GM18868 (cell line): ENCODE data around the gene TMEM129.

ENCODE experiments used
- ATAC-seq: cut with Tn5 transposase; IDR thresholded peaks from one replicate; pipeline ENCODE4 v1.9.1; 2021; ENCODE audit warnings: mild to moderate bottlenecking, moderate library complexity; ENCODE audit not compliant: unreplicated experiment

The TMEM129 gene

GRCh38 chr4:1721666-1722550 is 785 bp upstream of the TMEM129 start:
- ATAC-seq = peak; percentile 1

DNA sequence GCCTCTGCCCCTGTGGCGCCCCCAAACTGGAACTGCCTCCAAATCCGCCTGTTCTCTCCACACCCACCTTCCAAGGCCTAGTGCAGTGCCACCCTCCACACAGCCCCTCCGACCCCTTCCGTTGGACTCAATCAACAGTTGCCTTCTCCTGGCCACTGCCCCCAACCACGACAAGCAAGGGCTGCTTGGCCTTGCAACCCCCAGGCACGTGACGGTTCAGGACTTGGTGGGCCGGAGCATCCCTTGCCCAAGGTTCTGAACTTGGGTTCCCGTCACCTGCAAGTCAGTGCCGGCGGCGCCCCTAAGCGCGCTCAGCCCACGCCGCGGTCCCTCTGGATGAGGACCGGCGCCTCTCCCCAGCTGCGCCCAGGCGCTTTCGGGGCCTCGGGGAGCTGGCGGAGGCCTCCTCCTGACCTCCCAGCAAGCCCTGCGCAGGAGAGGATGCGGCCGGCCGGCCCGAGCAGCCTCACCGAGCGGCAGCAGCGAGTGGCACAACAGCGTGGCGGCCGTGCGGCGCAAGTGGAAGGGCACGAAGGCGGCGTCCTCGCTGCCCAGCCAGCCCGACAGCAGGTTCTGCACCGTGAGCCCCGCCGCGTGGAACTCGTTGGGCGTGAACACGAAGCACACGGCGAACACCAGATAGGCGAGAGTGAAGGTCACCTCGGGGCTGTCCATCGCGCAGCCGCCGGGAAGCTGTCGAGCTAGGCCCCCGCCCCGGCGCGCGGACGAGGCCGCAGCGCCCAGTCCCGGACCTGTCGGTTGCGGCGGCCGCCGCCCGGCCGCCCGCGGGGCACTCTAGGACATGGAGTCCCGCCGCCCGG is 750 bp downstream of the TMEM129 start:
- peak; percentile 8 for ATAC-seq

- ATAC-seq = no peak
Measured at GRCh38 chr4:1718095-1718850, 2.9 kb downstream of the TMEM129 start.

- ATAC-seq = no peak
Measured at GRCh38 chr4:1717129-1718094, 3.7 kb downstream of the TMEM129 start.

- ATAC-seq = no peak
Measured at GRCh38 chr4:1716065-1716945, 4.8 kb downstream of the TMEM129 start.

DNA sequence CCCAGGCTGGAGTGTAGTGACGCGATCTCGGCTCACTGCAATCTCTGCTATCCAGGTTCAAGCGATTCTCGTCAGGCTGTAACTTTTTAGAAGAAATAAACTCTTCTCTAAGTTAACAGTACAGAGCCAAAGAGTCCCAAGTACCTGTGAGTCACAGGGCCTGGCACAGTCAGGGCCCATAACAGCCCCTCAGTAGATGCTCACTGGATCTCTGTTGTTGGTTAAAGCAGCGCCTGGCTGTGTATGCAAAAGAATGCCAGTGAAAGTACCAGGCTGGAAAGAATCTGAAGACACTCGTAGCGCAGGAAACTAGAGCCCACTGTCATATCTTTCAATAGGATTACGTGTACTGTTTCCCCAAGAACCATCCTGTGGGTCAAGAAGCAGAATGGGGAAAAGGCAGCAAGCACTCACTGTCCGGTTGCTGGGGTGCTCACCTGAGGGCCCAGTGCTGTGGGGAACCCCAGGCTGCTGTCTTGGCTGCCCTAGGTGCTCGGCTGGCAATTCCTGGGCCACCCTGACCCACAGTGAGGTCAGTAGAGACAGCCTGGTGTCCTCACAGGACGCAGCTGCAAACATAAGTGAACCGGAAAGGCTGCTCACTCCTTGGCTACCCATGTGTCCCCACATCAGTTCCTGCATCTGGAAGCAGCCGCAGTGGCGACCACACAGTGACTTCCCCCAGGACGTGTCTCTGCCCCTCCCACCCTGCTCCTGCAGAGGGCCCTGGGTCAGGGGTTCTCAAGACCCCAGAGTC is 5.9 kb downstream of the TMEM129 start:
- ATAC-seq = no peak

GRCh38 chr4:1714303-1715001 is 6.7 kb downstream of the TMEM129 start:
- ATAC-seq = no peak

- peak; percentile 2 for ATAC-seq
Measured at GRCh38 chr4:1713003-1713851, 7.9 kb downstream of the TMEM129 start.

DNA sequence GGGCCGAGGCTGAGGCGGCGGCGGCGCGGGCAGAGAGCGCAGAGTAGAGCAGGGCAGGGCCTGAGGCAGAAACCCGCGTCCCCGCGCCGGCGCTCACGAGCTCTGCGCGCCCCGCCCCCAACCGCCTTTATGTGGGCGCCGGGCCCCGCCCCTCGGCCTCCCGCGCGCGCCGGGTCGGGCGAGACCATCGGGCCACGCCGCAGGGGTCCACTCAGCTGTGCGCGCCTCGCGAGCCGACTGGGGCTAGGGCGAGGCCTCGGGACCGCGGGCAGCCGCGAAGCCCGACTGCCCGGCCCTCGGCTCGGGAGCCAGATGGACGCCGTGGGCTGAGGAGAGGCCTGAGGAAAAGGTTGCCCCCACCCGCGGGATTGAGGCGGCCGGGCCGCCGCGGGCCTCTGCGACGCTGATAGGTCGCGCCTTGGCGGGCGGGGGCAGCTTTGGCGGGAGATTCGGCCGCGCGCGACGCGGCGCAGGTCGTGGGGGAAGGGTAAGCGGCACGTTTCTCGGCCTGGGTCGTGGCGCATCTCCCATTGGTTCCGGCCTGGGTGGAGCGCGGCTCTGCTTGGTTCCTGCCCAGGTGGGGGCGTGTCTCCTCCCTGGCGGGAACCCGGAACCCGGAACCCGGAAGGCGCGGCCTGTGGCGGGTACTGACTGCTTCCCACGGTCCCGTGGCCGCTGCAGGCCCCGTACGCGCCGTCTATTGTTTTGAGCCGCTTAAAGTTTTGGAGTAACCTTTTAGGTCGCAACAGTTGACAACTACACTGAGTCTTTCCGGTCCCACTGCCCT is 8.7 kb downstream of the TMEM129 start, which contains the start of gene SLBP:
Gene SLBP (minus strand): TSS at position 104 of the 787 bp plus-strand sequence. CDS start 131 bp downstream, outside the sequence.
- peak; percentile 79 for ATAC-seq

DNA sequence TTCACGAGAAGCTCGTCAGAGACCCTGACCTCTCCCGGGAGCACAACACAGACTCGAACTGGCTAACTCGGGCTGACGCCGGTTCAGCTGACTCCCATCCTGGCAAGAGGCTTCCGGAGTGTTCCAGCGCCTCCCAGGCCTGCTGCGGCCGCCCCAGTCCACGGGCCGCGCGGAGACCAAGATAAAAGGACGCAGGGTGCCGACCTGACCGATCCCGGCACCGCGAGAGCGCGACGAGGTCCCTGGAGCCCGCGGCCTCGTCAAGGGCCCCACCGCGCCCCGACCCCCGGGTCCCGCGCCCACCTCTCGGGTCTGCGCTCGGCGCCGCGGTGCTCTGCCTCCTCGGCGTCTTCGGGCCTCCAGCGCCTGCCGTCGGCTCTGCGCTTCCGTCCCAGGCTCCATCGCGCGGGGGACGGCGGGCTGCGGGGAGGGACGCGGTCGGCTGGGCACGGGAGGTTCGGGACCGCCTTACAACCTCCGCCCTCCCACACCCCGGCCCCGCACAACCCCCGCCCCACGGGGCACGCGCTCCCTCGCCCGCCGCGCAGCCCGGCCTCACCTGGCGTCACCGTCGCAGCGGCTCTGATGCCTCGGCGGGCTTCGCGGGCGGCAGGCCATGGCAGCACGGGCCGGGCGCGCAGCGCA is 9.4 kb downstream of the TMEM129 start:
- peak; percentile 6 for ATAC-seq

DNA sequence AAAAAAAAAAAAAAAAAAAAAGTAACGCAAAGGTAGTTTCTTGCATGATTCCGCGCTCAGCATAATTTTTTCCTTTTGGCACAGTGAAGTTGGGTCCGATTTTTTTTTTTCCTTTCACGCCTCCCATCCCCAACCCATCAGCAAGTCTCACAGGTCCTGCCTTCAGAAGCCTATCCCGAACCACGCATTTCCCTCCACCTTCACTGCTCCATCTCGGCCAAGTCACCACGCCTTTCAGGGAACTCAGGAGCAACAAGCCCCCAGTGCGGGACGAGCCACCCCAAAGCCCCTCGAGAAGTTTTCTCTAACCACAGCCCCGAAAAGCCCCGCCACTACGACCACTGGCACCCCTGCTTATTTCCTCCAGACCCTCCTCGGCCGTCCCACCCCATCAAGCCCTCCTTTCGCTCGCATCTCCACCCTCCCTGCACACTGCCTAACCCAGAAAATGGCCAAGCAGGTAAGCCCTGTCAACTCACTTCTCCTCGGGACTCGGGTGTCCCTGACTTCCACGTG is 10.0 kb downstream of the TMEM129 start:
- no peak for ATAC-seq

DNA sequence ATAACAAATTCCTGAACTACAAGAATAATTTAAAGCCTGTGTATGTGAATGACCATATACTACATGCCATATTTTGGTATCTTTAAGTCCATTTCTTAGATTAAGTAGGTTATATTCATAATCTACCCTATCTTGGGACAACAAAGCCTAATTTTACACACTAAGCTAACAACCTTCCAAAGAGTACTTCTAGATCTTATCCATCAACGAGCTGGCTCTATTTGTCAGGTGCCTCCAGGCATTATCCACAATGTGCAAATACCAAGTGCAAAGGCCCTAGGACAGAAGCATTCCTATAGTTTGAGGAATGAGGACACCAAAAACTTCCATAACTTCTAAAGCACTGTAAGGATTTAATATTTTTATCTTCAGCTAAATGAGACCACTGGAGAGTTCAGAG is 12.5 kb downstream of the TMEM129 start:
- no peak for ATAC-seq

DNA sequence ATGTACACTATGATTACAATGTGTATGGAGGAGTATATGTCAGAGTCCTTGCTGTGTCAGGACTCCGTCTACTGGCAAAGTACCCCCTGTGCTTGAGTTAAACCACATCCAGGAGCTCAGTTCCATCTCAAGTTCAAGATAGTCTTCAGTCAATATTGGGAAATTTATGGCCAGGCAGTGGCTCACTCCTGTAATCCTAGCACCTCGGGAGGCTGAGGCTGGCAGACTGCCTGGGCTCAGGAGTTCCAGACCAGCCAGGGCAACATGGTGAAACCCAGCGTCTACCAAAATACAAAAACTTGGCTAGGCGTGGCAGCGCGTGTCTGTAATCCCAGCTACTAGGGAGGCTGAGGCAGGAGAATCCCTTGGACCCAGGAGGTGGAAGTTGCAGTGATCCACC is 14.8 kb downstream of the TMEM129 start:
- no peak for ATAC-seq

DNA sequence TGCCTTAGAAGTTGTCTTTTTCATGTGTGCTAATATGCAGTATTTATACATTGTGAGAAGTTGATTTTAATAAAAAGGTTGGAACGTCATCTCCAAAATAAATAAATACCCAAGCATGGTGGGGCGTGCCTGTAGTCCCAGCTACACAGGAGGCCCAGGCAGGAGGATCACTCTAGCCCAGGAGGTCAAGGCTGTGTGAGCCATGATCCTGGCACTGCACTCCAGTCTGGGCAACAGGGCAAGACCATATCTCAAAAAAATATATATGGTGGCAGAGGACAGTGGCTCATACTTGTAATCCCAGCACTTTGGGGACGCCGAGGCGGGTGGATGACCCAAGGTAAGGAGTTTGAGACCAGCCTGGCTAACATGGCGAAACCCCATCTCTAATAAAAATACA is 15.4 kb downstream of the TMEM129 start:
- no peak for ATAC-seq

GRCh38 chr4:1703867-1704266 is 17.3 kb downstream of the TMEM129 start:
- ATAC-seq = no peak
